ENCODE results near the gene HPS3.
"Not testable (repeated sequence)": the region's sequence is repeated elsewhere in the genome, so short reads cannot be mapped to it uniquely, and the experiment has no call there.

The HPS3 gene

GRCh38 chr3:149196805-149197592 lies 67.6 kb downstream of the HPS3 start:
- not testable (repeated sequence) for DNase-seq

- DNase-seq: no peak
These were observed 68.2 kb downstream of the HPS3 start for GRCh38 chr3:149197669-149198068.

GRCh38 chr3:149198611-149199010 lies 69.2 kb downstream of the HPS3 start:
- DNase-seq: no peak

DNA sequence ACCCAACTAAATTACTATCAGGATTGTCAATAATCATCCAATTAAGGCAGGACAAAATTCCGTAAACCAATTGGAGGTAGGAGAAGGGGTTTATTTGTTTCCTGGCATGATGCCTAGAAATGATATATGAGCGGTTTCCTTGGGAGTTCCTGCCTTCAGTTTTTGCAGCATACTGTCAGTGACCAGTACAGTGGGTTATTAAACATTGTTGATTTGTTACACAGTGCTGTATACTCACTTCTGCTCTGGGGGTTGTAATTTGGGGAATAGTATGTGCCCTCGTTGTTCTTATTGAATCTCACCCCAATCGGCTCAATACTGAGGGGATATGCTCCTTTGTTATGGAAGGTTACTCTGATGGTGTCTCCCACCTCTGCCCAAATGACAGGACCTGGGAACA lies 70.0 kb downstream of the HPS3 start:
- no peak for DNase-seq

DNA sequence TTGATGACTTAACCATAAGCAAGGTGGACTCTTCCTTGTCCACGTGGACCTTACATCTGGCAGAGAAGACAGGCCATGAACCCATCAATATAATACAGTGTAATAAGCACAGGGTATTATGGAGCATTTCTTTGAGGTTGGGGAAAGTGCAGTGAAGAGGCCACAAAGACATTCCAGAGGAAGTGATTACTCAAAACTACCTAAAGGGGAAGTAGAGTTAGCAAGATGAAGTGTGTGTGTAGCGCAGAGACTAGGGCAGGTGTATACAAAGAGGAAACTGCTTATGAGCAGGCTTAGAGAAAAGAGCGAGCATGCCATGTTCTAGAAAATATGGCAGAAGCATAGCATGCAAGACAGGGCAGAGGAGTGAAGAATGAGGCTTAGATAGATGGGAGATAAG lies 74.3 kb downstream of the HPS3 start:
- no peak for DNase-seq

GRCh38 chr3:149204390-149204991 lies 75.1 kb downstream of the HPS3 start:
- DNase-seq: no peak

- no peak for DNase-seq
These were observed 78.0 kb downstream of the HPS3 start for GRCh38 chr3:149207475-149207874.

- DNase-seq: no peak
These were observed 80.0 kb downstream of the HPS3 start for GRCh38 chr3:149209431-149209830.

DNA sequence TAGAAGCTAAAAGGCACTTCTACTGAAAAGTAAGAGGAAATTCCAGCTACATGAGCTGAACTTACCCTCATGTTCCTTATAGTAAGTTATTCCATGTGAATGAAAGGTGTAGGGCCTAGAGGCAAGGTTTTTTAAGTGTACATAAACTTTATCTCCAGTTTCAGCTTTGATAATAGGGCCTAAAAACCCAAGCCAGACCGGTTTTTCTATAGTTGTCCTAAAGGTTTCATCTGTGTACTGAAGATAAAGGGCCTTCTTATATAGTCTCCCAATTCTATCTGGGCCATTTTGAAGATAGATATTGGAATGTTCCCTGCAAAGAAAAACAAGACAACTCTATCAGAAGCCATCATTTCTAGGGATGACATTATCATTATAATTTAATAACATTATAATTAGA lies 82.9 kb downstream of the HPS3 start:
- DNase-seq: no peak

GRCh38 chr3:149214702-149215101 lies 85.3 kb downstream of the HPS3 start:
- DNase-seq: no peak

GRCh38 chr3:149215515-149215914 lies 86.1 kb downstream of the HPS3 start:
- no peak for DNase-seq

DNA sequence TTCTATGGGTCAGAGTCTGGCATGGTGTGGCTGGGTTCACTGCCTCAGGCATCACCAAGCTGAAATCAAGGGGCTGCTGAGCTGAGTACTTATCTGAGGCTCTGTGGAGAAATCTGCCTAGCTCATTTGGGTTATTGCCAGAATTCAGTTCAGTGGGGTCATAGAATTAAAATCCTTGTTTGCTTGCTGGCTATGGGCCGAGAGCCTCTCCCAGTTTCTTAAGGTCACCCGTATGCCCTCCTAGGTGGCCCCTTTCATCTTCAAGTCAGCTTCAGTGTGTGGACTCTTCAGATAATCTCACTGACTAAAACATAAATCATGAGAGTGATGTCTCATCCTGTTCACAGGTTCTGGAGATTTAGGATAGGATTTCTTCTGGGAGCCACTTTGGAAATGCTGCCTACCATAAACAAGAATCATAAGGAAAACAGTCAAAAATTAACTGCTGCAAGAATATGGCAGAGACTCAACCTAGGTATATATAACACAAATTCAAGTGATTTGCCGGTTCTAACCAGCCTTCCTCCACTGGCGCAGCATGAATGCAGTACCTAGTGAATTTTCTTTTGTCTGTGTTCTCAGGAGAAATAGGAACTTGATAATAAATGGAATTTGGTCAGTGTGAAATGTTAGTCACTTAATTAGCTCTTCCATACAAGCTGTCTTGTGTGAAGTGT lies 86.9 kb downstream of the HPS3 start:
- no peak for DNase-seq

GRCh38 chr3:149217347-149217746 lies 87.9 kb downstream of the HPS3 start:
- DNase-seq: no peak

DNA sequence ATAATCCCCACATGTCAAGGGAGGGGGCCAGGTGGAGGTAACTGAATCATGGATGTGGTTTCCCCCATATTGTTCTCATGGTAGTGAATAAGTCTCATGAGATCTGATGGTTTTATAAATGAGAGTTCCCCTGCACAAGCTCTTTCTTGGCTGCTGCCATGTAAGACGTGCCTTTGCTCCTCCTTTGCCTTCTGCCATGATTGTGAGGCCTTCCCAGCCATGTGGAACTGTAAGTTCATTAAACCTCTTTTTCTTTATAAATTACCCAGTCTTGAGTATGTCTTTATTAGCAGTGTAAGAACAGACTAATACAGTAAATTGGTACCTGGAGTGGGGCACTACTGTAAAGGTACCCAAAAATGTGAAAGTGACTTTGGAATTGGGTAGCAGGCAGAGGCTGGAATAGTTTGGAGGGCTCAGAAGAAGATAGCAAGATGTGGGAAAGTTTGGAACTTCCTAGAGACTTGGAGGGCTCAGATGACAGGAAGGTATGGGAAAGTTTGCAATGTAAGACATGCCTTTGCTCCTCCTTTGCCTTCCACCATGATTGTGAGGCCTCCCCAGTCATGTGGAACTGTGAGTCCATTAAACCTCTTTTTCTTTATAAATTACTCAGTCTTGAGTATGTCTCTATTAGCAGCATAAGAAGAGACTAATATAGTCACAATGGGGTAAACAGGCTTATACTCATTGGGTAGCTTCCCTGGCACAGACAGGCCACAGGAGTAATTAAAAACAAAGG lies 90.1 kb downstream of the HPS3 start:
- DNase-seq: not testable (repeated sequence)

GRCh38 chr3:149221783-149222517 lies 92.5 kb downstream of the HPS3 start, which contains the start of gene CP:
TSS of gene CP (minus strand) at chr3:149221829. CDS start at chr3:149221792, 37 bp downstream.
- DNase-seq: no peak
